Suprapubic skin (tissue), 4 donors: Measurements from ENCODE around the gene YPEL4. TPM values are rescaled to one million over a fixed set of nuclear protein-coding genes. Genes with fewer than 3 reads are reported as not detected.
A peak's percentile ranks its signal among the peaks of the same experiment; 100 is the strongest.

Experiments
- DNase-seq, 2 donors: peaks; one replicate each; pipeline ENCODE4 v3.0.0-alpha.2; 2019; ENCODE audit warnings: low spot score in 2 of 2
- H3K27ac ChIP-seq: fragments of 200-600 bp; sonication (generic); one replicate; pipeline ENCODE4 v1.5.1; 2019
- H3K27me3 ChIP-seq: fragments of 200-600 bp; sonication (generic); one replicate; pipeline ENCODE4 v1.5.1; 2019
- H3K36me3 ChIP-seq: fragments of 200-600 bp; sonication (generic); one replicate; pipeline ENCODE4 v1.5.1; 2019
- H3K4me1 ChIP-seq: fragments of 200-600 bp; sonication (generic); one replicate; pipeline ENCODE4 v1.5.1; 2019
- H3K4me3 ChIP-seq: fragments of 200-600 bp; sonication (generic); one replicate; pipeline ENCODE4 v1.5.1; 2019; ENCODE audit warnings: mild to moderate bottlenecking
- H3K9me3 ChIP-seq: fragments of 200-600 bp; sonication (generic); one replicate; pipeline ENCODE4 v1.5.1; 2019
- CTCF ChIP-seq, 2 donors: fragments of 200-600 bp in 1 of 2; fragments of 450-650 bp in 1 of 2; sonication (generic) in 1 of 2; IDR thresholded peaks; one replicate each; pipeline ENCODE4 v1.5.1; 2016 to 2019; ENCODE audit warnings: antibody characterized with exemption in 2 of 2, mild to moderate bottlenecking in 1 of 2, moderate library complexity in 1 of 2
- EP300 ChIP-seq: sonication (generic); formaldehyde crosslinking; IDR thresholded peaks from one replicate; pipeline ENCODE4 v1.6.1; 2017; ENCODE audit warnings: antibody characterized with exemption
- POLR2A ChIP-seq, 2 donors: fragments of 450-650 bp; IDR thresholded peaks; one replicate each; pipeline ENCODE4 v1.6.1; 2017; ENCODE audit warnings: antibody characterized with exemption in 2 of 2, mild to moderate bottlenecking in 2 of 2, moderate library complexity in 2 of 2
- POLR2AphosphoS5 ChIP-seq, 3 donors: sonication (generic); formaldehyde crosslinking; IDR thresholded peaks; one replicate each; pipeline ENCODE4 v1.6.1; 2017; ENCODE audit warnings: antibody characterized with exemption in 3 of 3
- WGBS: methylation state at CpG from one replicate; pipeline ENCODE4 v1.1.5; 2018; 5-methylcytosine and 5-hydroxymethylcytosine counted together
- total RNA-seq, 4 donors: library from RNA; depleted of rRNA; stranded (reverse); fragments of >200 nt; gene quantifications; one replicate each; pipeline ENCODE4 v1.1.0, GENCODE V29; 2016

The YPEL4 gene
- total RNA-seq, 4 donors from 2014 or later, result 1.2 to 3.6 (median 1.5) TPM

- H3K36me3 ChIP-seq, result peaks cover 43% of the 10 kb centered on the region
- no peaks in the 10 kb centered on the region for H3K27me3 ChIP-seq
- peak overlapping the region; percentile 91 for H3K27ac ChIP-seq
- no peak for DNase-seq
- peaks cover 57% of the 10 kb centered on the region for H3K4me1 ChIP-seq
- H3K9me3 ChIP-seq, result no peaks in the 10 kb centered on the region
- no peak overlapping the region for H3K4me3 ChIP-seq
- TF ChIP-seq EP300, result no peak
- no peak for TF ChIP-seq POLR2A (IDR thresholded peaks at IDR 0.05)
- no peak for TF ChIP-seq CTCF (IDR thresholded peaks at IDR 0.05)
- no peak for TF ChIP-seq POLR2AphosphoS5 (IDR thresholded peaks at IDR 0.05)
- 47% methylated on average over 4 of the region's 4 CpGs for WGBS
These were observed 29.7 kb upstream of the YPEL4 start for GRCh38 chr11:57679396-57679795.

- Histone ChIP-seq H3K4me1 (peaks cover 69% of the 10 kb centered on the region), H3K27ac (peak overlapping the region; percentile 75), H3K9me3 (no peaks in the 10 kb centered on the region), H3K36me3 (peaks cover 42% of the 10 kb centered on the region), H3K27me3 (no peaks in the 10 kb centered on the region), H3K4me3 (peak overlapping the region; percentile 13)
- 76% methylated on average over 3 of the region's 3 CpGs for WGBS
- DNase-seq, result no peak
- TF ChIP-seq POLR2A (IDR thresholded peaks at IDR 0.05) (no peak), EP300 (no peak), POLR2AphosphoS5 (IDR thresholded peaks at IDR 0.05) (no peak), CTCF (IDR thresholded peaks at IDR 0.05) (no peak)
These were observed 25.6 kb upstream of the YPEL4 start for GRCh38 chr11:57675176-57675941.

- no peaks in the 10 kb centered on the region for H3K27me3 ChIP-seq
- H3K4me1 ChIP-seq, result peaks cover 67% of the 10 kb centered on the region
- H3K4me3 ChIP-seq, result no peak overlapping the region
- no peak for TF ChIP-seq POLR2AphosphoS5 (IDR thresholded peaks at IDR 0.05)
- no peak for TF ChIP-seq CTCF (IDR thresholded peaks at IDR 0.05)
- H3K9me3 ChIP-seq, result no peaks in the 10 kb centered on the region
- DNase-seq, result no peak
- peak overlapping the region; percentile 75 for H3K27ac ChIP-seq
- peaks cover 42% of the 10 kb centered on the region for H3K36me3 ChIP-seq
These were observed 24.5 kb upstream of the YPEL4 start for GRCh38 chr11:57674251-57674650.

- under 1% methylated on average over 26 of the region's 31 CpGs for whole genome bisulfite sequencing
- TF ChIP-seq CTCF (IDR thresholded peaks at IDR 0.05), result no peak
- no peak for TF ChIP-seq POLR2A (IDR thresholded peaks at IDR 0.05)
- no peak for TF ChIP-seq EP300
- TF ChIP-seq POLR2AphosphoS5 (IDR thresholded peaks at IDR 0.05), result no peak
- H3K27ac ChIP-seq, result peak overlapping the region; percentile 99
- peaks cover 14% of the 10 kb centered on the region for H3K36me3 ChIP-seq
- no peaks in the 10 kb centered on the region for H3K27me3 ChIP-seq
- peaks cover 42% of the 10 kb centered on the region for H3K4me1 ChIP-seq
- no peak for DNase-seq
- no peaks in the 10 kb centered on the region for H3K9me3 ChIP-seq
- H3K4me3 ChIP-seq, result peak overlapping the region; percentile 98
These were observed 18.7 kb upstream of the YPEL4 start for GRCh38 chr11:57668434-57668782.

GRCh38 chr11:57667736-57668433, 18.2 kb upstream of the YPEL4 start, which contains the start of gene ZDHHC5:
TSS of gene ZDHHC5 (plus strand) at chr11:57668114. CDS start at chr11:57673091, 4,977 bp downstream.
- Histone ChIP-seq H3K4me3 (peak within 1 kb of the TSS; percentile 98), H3K27me3 (no peaks in the 10 kb centered on the region), H3K9me3 (no peaks in the 10 kb centered on the region), H3K36me3 (peaks cover 8% of the 10 kb centered on the region), H3K4me1 (peaks cover 41% of the 10 kb centered on the region), H3K27ac (peak within 1 kb of the TSS; percentile 99)
- TF ChIP-seq EP300 (no peak), POLR2A (IDR thresholded peaks at IDR 0.05) (peak; percentile 24 to 88), POLR2AphosphoS5 (IDR thresholded peaks at IDR 0.05) (peak in 2 of 3 donors; percentile 23 to 33), CTCF (IDR thresholded peaks at IDR 0.05) (peak; percentile 42 to 77)
- DNase-seq, result peak; percentile 99 to 100
- 1% methylated on average over 48 of the region's 96 CpGs for WGBS
